ENCODE measurements around the gene CDH4. TPM values are rescaled to one million over a fixed set of nuclear protein-coding genes. Genes with fewer than 3 reads are reported as not detected.

CDH4 gene
- total RNA-seq, 1 donor from 2014 or later: 2.9 TPM

- H3K27me3 Mint-ChIP-seq (ENCODE audit: insufficient read depth, low read depth): peaks cover 2% of the 10 kb centered on the region
- no peak for DNase-seq (ENCODE audit: low spot score)
- H3K36me3 Mint-ChIP-seq: no peaks in the 10 kb centered on the region
- Histone ChIP-seq H3K79me2 (ENCODE audit: low read depth) (no peaks in the 10 kb centered on the region), H3K4me2 (no peak overlapping the region), H2AFZ (replicated peaks) (no peak overlapping the region), H3K4me1 (no peaks in the 10 kb centered on the region), H3K27ac (no peak overlapping the region), H3K36me3 (no peaks in the 10 kb centered on the region), H3K27me3 (no peaks in the 10 kb centered on the region), H4K20me1 (ENCODE audit: low read depth) (peaks cover 3% of the 10 kb centered on the region), H3K9ac (no peak overlapping the region), H3K9me3 (ENCODE audit: low read depth) (no peaks in the 10 kb centered on the region), H3F3A (ENCODE audit: low read depth) (no peaks in the 10 kb centered on the region), H3K4me3 (no peak overlapping the region)
- no peak overlapping the region for H3K27ac Mint-ChIP-seq
- peaks cover 29% of the 10 kb centered on the region for H3K4me1 Mint-ChIP-seq
- H3K4me3 Mint-ChIP-seq: no peak overlapping the region
- no peaks in the 10 kb centered on the region for H3K9me3 Mint-ChIP-seq
- no peak for TF ChIP-seq EZH2 (IDR thresholded peaks at IDR 0.05)
Observed at GRCh38 chr20:61314326-61315010, 62.4 kb downstream of the CDH4 start.

- Histone ChIP-seq H3K4me2 (no peak overlapping the region), H3F3A (ENCODE audit: low read depth) (no peaks in the 10 kb centered on the region), H3K4me3 (no peak overlapping the region), H3K27me3 (no peaks in the 10 kb centered on the region), H2AFZ (replicated peaks) (no peak overlapping the region), H3K4me1 (no peaks in the 10 kb centered on the region), H3K9ac (no peak overlapping the region), H3K79me2 (ENCODE audit: low read depth) (no peaks in the 10 kb centered on the region), H3K9me3 (ENCODE audit: low read depth) (no peaks in the 10 kb centered on the region), H3K27ac (no peak overlapping the region), H4K20me1 (ENCODE audit: low read depth) (peaks cover 3% of the 10 kb centered on the region), H3K36me3 (no peaks in the 10 kb centered on the region)
- Mint-ChIP-seq H3K4me3 (no peak overlapping the region), H3K27me3 (ENCODE audit: insufficient read depth, low read depth) (peaks cover 4% of the 10 kb centered on the region), H3K27ac (no peak overlapping the region), H3K36me3 (no peaks in the 10 kb centered on the region), H3K9me3 (no peaks in the 10 kb centered on the region), H3K4me1 (peaks cover 26% of the 10 kb centered on the region)
- DNase-seq (ENCODE audit: low spot score): no peak
- TF ChIP-seq EZH2 (IDR thresholded peaks at IDR 0.05): no peak
- TF ChIP-seq, protein P1, sequence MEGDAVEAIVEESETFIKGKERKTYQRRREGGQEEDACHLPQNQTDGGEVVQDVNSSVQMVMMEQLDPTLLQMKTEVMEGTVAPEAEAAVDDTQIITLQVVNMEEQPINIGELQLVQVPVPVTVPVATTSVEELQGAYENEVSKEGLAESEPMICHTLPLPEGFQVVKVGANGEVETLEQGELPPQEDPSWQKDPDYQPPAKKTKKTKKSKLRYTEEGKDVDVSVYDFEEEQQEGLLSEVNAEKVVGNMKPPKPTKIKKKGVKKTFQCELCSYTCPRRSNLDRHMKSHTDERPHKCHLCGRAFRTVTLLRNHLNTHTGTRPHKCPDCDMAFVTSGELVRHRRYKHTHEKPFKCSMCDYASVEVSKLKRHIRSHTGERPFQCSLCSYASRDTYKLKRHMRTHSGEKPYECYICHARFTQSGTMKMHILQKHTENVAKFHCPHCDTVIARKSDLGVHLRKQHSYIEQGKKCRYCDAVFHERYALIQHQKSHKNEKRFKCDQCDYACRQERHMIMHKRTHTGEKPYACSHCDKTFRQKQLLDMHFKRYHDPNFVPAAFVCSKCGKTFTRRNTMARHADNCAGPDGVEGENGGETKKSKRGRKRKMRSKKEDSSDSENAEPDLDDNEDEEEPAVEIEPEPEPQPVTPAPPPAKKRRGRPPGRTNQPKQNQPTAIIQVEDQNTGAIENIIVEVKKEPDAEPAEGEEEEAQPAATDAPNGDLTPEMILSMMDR (IDR thresholded peaks at IDR 0.05): no peak
- no peak for TF ChIP-seq EZH2phosphoT487 (IDR thresholded peaks at IDR 0.05)
Observed at GRCh38 chr20:61315319-61315718, 63.3 kb downstream of the CDH4 start.

DNA sequence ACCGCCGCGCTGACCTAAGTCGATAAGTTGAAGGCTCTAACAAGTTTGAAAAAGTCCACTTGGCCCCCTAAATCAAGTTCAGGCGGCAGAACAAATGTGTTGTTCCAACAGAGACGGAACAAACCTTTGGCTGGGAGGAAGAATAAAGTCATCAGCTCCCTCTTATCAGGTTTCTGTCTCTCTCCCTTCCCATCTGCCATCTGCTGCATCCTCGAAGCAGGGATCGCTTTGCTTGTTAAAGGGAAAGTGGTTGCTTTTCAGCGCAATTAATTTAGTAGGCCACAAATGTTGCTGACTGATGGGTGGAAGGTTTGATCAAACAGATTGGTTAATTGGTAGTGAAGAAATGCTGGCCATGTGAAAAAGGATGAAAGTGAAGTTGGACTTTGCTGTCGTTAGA lies 64.3 kb downstream of the CDH4 start:
- Mint-ChIP-seq H3K27me3 (ENCODE audit: insufficient read depth, low read depth) (peaks cover 7% of the 10 kb centered on the region), H3K9me3 (no peaks in the 10 kb centered on the region), H3K4me1 (peaks cover 21% of the 10 kb centered on the region), H3K27ac (peak overlapping the region; percentile 53), H3K4me3 (no peak overlapping the region), H3K36me3 (no peaks in the 10 kb centered on the region)
- no peak overlapping the region for H3K4me2 ChIP-seq
- H2AFZ ChIP-seq (replicated peaks): no peak overlapping the region
- no peaks in the 10 kb centered on the region for H3K36me3 ChIP-seq
- H3K9me3 ChIP-seq (ENCODE audit: low read depth): no peaks in the 10 kb centered on the region
- TF ChIP-seq, protein P1 (IDR thresholded peaks at IDR 0.05): no peak
- TF ChIP-seq EZH2 (IDR thresholded peaks at IDR 0.05) (no peak), EZH2phosphoT487 (IDR thresholded peaks at IDR 0.05) (no peak)
- peaks cover 3% of the 10 kb centered on the region for H4K20me1 ChIP-seq (ENCODE audit: low read depth)
- no peaks in the 10 kb centered on the region for H3F3A ChIP-seq (ENCODE audit: low read depth)
- H3K4me1 ChIP-seq: no peaks in the 10 kb centered on the region
- no peak for DNase-seq (ENCODE audit: low spot score)
- H3K27ac ChIP-seq: no peak overlapping the region
- no peak overlapping the region for H3K9ac ChIP-seq
- no peak overlapping the region for H3K4me3 ChIP-seq
- no peaks in the 10 kb centered on the region for H3K27me3 ChIP-seq
- H3K79me2 ChIP-seq (ENCODE audit: low read depth): no peaks in the 10 kb centered on the region

DNA sequence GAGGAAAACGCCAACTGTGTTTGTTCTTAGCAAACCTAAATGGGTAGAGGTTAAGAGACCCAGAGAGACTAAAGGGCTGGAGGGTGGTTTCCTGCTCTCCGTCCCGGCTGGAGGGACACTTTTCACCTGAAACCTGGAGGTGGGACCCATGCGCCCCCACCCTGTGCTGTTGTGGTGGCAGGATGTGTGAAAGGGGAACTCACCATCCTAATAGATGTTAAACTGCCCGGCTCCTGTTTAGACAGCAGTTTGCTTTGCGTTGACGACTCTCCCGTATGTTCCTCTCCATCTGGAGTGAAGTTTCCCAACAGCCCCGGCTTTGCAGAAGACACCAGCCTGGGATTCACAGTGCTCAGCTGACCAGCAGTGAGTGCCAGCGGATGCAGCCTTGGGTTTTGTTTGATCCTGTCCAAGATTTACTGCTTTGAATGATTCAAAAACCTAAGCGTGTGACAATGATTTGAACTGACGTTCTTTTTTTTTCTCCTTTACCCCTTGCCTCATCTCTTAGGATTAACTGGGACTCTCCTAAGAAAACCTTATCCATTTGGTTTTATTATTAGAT lies 66.0 kb downstream of the CDH4 start:
- no peak overlapping the region for H3K27ac ChIP-seq
- Mint-ChIP-seq H3K27ac (peak overlapping the region; percentile 71), H3K36me3 (no peaks in the 10 kb centered on the region), H3K9me3 (no peaks in the 10 kb centered on the region), H3K27me3 (ENCODE audit: insufficient read depth, low read depth) (peaks cover 7% of the 10 kb centered on the region), H3K4me1 (peaks cover 13% of the 10 kb centered on the region), H3K4me3 (no peak overlapping the region)
- H3K9ac ChIP-seq: no peak overlapping the region
- H3F3A ChIP-seq (ENCODE audit: low read depth): no peaks in the 10 kb centered on the region
- H4K20me1 ChIP-seq (ENCODE audit: low read depth): peaks cover 3% of the 10 kb centered on the region
- no peaks in the 10 kb centered on the region for H3K79me2 ChIP-seq (ENCODE audit: low read depth)
- H2AFZ ChIP-seq (replicated peaks): no peak overlapping the region
- H3K36me3 ChIP-seq: no peaks in the 10 kb centered on the region
- no peak overlapping the region for H3K4me2 ChIP-seq
- no peaks in the 10 kb centered on the region for H3K9me3 ChIP-seq (ENCODE audit: low read depth)
- no peak overlapping the region for H3K4me3 ChIP-seq
- no peak for DNase-seq (ENCODE audit: low spot score)
- no peaks in the 10 kb centered on the region for H3K27me3 ChIP-seq
- H3K4me1 ChIP-seq: no peaks in the 10 kb centered on the region
- TF ChIP-seq, protein P1 (IDR thresholded peaks at IDR 0.05): no peak
- no peak for TF ChIP-seq EZH2phosphoT487 (IDR thresholded peaks at IDR 0.05)
- no peak for TF ChIP-seq EZH2 (IDR thresholded peaks at IDR 0.05)

Measured in neural progenitor cell (in vitro differentiated cells).